ENCODE data around the gene CANT1. TPM values are rescaled to one million over a fixed set of nuclear protein-coding genes. Genes with fewer than 3 reads are reported as not detected.

The CANT1 gene
- total RNA-seq, 1 experiment from 2014 or later = 34.1 TPM

- H3K36me3 Mint-ChIP-seq = peaks cover 26% of the 10 kb centered on the region
- TF ChIP-seq MYBL2 (CRISPR knock-in tag; IDR thresholded peaks at IDR 0.05) (no peak), FOXP4 (CRISPR knock-in tag; IDR thresholded peaks at IDR 0.05) (no peak), ZNF425 (CRISPR knock-in tag; conservative IDR thresholded peaks at IDR 0.05) (no peak), CDX4 (CRISPR knock-in tag; IDR thresholded peaks at IDR 0.05; ENCODE audit: borderline replicate concordance) (no peak), ZNF512 (CRISPR knock-in tag; IDR thresholded peaks at IDR 0.05; ENCODE audit: borderline replicate concordance) (no peak), STAT6 (CRISPR knock-in tag; conservative IDR thresholded peaks at IDR 0.05; ENCODE audit: low read depth) (no peak), E2F1 (CRISPR knock-in tag; IDR thresholded peaks at IDR 0.05) (no peak), TEAD4 (CRISPR knock-in tag; IDR thresholded peaks at IDR 0.05) (no peak), HMGXB4 (CRISPR knock-in tag; IDR thresholded peaks at IDR 0.05) (no peak), ARID4B (CRISPR knock-in tag; IDR thresholded peaks at IDR 0.05; ENCODE audit: borderline replicate concordance) (no peak), ELF4 (CRISPR knock-in tag; IDR thresholded peaks at IDR 0.05; ENCODE audit: low read depth) (no peak), ZMAT4 (CRISPR knock-in tag; IDR thresholded peaks at IDR 0.05) (no peak), ATF3 (CRISPR knock-in tag; conservative IDR thresholded peaks at IDR 0.05) (no peak), ESRRA (CRISPR knock-in tag; IDR thresholded peaks at IDR 0.05; ENCODE audit: borderline replicate concordance) (no peak), E2F5 (CRISPR knock-in tag; IDR thresholded peaks at IDR 0.05) (no peak)
These were observed 4.7 kb upstream of the CANT1 start for GRCh38 chr17:79014158-79014758.

More at GRCh38 chr17:79014158-79014758, 4.7 kb upstream of the CANT1 start:
- Mint-ChIP-seq H3K9me3 (peaks cover 54% of the 10 kb centered on the region), H3K4me3 (no peak overlapping the region), H3K4me1 (peaks cover 9% of the 10 kb centered on the region), H3K27me3 (ENCODE audit: low read depth) (peaks cover 55% of the 10 kb centered on the region), H3K27ac (no peak overlapping the region)
- DNase-seq (ENCODE audit: low spot score) (no peak), ATAC-seq (no peak)
- ChIA-PET POLR2A (no interaction called here), CTCF (no interaction called here)
